Stimulated activated CD8-positive, alpha-beta memory T cell treated with anti-CD3 and anti-CD28 coated beads, Interleukin-12 subunit alpha, Interleukin-12 subunit beta, amount 100 ng/mL, for 4 hours (primary cell): Measurements from ENCODE around the gene POLR1A.

ENCODE experiments used
- DNase-seq: peaks from one replicate; pipeline ENCODE4 v3.0.0-alpha.2; 2020; ENCODE audit warnings: low read depth

POLR1A gene

GRCh38 chr2:86105252-86105968 is at the start of gene POLR1A:
Gene POLR1A (minus strand): TSS chr2:86105886. CDS start chr2:86105776, 110 bp downstream.
- DNase-seq: peak; percentile 70

- no peak for DNase-seq
These were observed 44.8 kb upstream of the POLR1A start for GRCh38 chr2:86150502-86150901.

- no peak for DNase-seq
These were observed 42.1 kb upstream of the POLR1A start for GRCh38 chr2:86147793-86148192.

GRCh38 chr2:86143926-86144685 is 38.4 kb upstream of the POLR1A start:
- DNase-seq: no peak

GRCh38 chr2:86143307-86143706 is 37.6 kb upstream of the POLR1A start:
- no peak for DNase-seq

GRCh38 chr2:86142436-86143257 is 37.0 kb upstream of the POLR1A start:
- DNase-seq: no peak

GRCh38 chr2:86140969-86141392 is 35.3 kb upstream of the POLR1A start:
- DNase-seq: no peak

GRCh38 chr2:86139981-86140380 is 34.3 kb upstream of the POLR1A start:
- DNase-seq: no peak

GRCh38 chr2:86138736-86139625 is 33.3 kb upstream of the POLR1A start:
- DNase-seq: no peak

GRCh38 chr2:86136141-86136540 is 30.5 kb upstream of the POLR1A start:
- no peak for DNase-seq

- DNase-seq: no peak
These were observed 30.0 kb upstream of the POLR1A start for GRCh38 chr2:86135653-86136052.

GRCh38 chr2:86134709-86135108 is 29.0 kb upstream of the POLR1A start:
- no peak for DNase-seq

- no peak for DNase-seq
These were observed 19.0 kb upstream of the POLR1A start for GRCh38 chr2:86124683-86125082.

GRCh38 chr2:86123328-86123925 is 17.7 kb upstream of the POLR1A start:
- no peak for DNase-seq

- no peak for DNase-seq
These were observed 12.4 kb upstream of the POLR1A start for GRCh38 chr2:86118130-86118529.

GRCh38 chr2:86107031-86107430 is 1.3 kb upstream of the POLR1A start:
- no peak for DNase-seq

- peak; percentile 87 for DNase-seq
These were observed 571 bp upstream of the POLR1A start, which contains the start of gene PTCD3 for GRCh38 chr2:86105969-86106945. Gene PTCD3 (plus strand): TSS chr2:86106235. CDS start chr2:86106248, 13 bp downstream.

GRCh38 chr2:86102157-86102556 is 3.5 kb downstream of the POLR1A start:
- DNase-seq: no peak

GRCh38 chr2:86097913-86098312 is 7.8 kb downstream of the POLR1A start:
- DNase-seq: no peak
